Neural progenitor cell (in vitro differentiated cells): ENCODE measurements around the gene MRPL4. TPM values are rescaled to one million over a fixed set of nuclear protein-coding genes. Genes with fewer than 3 reads are reported as not detected.

Experiments used
- DNase-seq: peaks from one replicate; pipeline ENCODE4 v3.0.0-alpha.2; 2016; ENCODE audit warnings: low spot score
- H2AFZ ChIP-seq: fragments of 200-600 bp; sonication (generic); replicated peaks from 2 replicates; pipeline ENCODE4 v1.6.1; 2016; ENCODE audit warnings: antibody characterized with exemption
- H3F3A ChIP-seq: fragments of 200-600 bp; sonication (generic); 2 replicates; pipeline ENCODE4 v1.6.1; 2016; ENCODE audit warnings: antibody characterized with exemption, low read depth
- H3K27ac ChIP-seq: fragments of 200-600 bp; sonication (generic); 2 replicates; pipeline ENCODE4 v1.5.1; 2016; ENCODE audit warnings: mild to moderate bottlenecking
- H3K27me3 ChIP-seq: fragments of 200-600 bp; sonication (generic); 2 replicates; pipeline ENCODE4 v1.6.1; 2016; ENCODE audit warnings: mild to moderate bottlenecking, moderate library complexity
- H3K36me3 ChIP-seq: fragments of 200-600 bp; sonication (generic); 2 replicates; pipeline ENCODE4 v1.5.1; 2016
- H3K4me1 ChIP-seq: fragments of 200-600 bp; sonication (generic); 2 replicates; pipeline ENCODE4 v1.6.1; 2016; ENCODE audit warnings: mixed run types
- H3K4me2 ChIP-seq: fragments of 200-600 bp; sonication (generic); 2 replicates; pipeline ENCODE4 v1.6.1; 2016
- H3K4me3 ChIP-seq: fragments of 200-600 bp; sonication (generic); 2 replicates; pipeline ENCODE4 v1.5.1; 2016
- H3K79me2 ChIP-seq: fragments of 200-600 bp; sonication (generic); 2 replicates; pipeline ENCODE4 v1.6.1; 2016; ENCODE audit warnings: low read depth
- H3K9ac ChIP-seq: fragments of 200-600 bp; sonication (generic); 2 replicates; pipeline ENCODE4 v1.6.1; 2016
- H3K9me3 ChIP-seq: fragments of 200-600 bp; sonication (generic); 2 replicates; pipeline ENCODE4 v1.5.1; 2016; ENCODE audit warnings: low read depth
- H4K20me1 ChIP-seq: fragments of 200-600 bp; sonication (generic); 2 replicates; pipeline ENCODE4 v1.6.1; 2016; ENCODE audit warnings: low read depth
- H3K27ac Mint-ChIP-seq: 3 replicates; pipeline ENCODE4 v1.8.0; 2021; ENCODE audit warnings: mixed read lengths
- H3K27me3 Mint-ChIP-seq: 2 replicates; pipeline ENCODE4 v1.8.0; 2022; ENCODE audit warnings: low read depth, mild to moderate bottlenecking, inconsistent platforms, moderate library complexity, mixed read lengths; ENCODE audit not compliant: insufficient read depth
- H3K36me3 Mint-ChIP-seq: 3 replicates; pipeline ENCODE4 v1.8.0; 2021; ENCODE audit warnings: mixed read lengths
- H3K4me1 Mint-ChIP-seq: 3 replicates; pipeline ENCODE4 v1.8.0; 2021; ENCODE audit warnings: mixed read lengths
- H3K4me3 Mint-ChIP-seq: 3 replicates; pipeline ENCODE4 v1.8.0; 2021; ENCODE audit warnings: mild to moderate bottlenecking, moderate library complexity, mixed read lengths
- H3K9me3 Mint-ChIP-seq: 3 replicates; pipeline ENCODE4 v1.8.0; 2020; ENCODE audit warnings: mixed read lengths
- EZH2 ChIP-seq: fragments of 200-600 bp; sonication (generic); IDR thresholded peaks from 2 replicates; pipeline ENCODE4 v1.6.1; 2017; ENCODE audit warnings: antibody characterized with exemption, mild to moderate bottlenecking, moderate library complexity
- EZH2phosphoT487 ChIP-seq: fragments of 200-600 bp; sonication (generic); IDR thresholded peaks from 2 replicates; pipeline ENCODE4 v1.6.1; 2017; ENCODE audit warnings: antibody characterized with exemption
- total RNA-seq: library from RNA; depleted of rRNA; stranded (reverse); fragments of >200 nt; gene quantifications from 2 replicates; pipeline ENCODE4 v1.2.3, GENCODE V29; 2015; ENCODE audit warnings: low replicate concordance
- TF ChIP-seq, protein P1 (sequence below): fragments of 200-600 bp; sonication (generic); IDR thresholded peaks from 2 replicates; pipeline ENCODE4 v1.5.1; 2017; ENCODE audit warnings: antibody characterized with exemption, mild to moderate bottlenecking

The MRPL4 gene
- total RNA-seq, 1 donor from 2014 or later, result 22.5 TPM

DNA sequence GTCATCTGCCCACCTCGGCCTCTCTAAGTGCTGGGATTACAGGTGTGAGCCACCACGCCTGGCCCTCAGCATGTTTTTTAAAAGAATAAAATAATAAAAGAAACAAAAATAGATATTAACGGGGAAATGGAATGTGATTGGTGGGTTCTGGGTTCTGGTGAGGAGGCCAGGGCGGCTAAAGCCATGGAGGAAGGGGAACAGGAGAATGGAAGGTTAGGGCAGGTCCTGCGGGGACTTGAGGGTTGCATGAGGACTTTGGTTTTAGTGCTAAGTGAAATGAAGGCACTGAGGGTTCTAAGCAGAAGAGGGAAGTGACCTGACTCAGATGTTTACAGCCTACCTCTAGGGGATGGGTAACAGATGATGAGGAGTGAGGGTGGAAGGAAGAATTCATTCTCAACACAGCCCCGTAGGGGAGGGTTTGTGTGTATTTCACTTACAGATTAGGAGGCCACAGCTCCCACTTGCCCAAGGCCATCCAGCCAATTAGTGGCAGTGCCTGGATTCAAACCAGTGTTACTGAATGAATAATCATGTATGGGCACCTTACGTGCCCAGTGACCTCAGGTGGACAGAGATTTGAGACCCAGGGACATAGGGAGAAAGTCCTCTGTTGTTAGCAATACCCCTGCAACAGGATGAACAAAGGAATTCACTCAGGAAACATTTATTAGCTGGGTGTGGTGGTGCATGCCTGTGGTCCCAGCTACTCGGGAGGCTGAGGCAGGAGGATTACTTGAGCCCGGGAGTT, 6.7 kb upstream of the MRPL4 start:
- DNase-seq, result no peak
- Histone ChIP-seq H3K36me3 (no peaks in the 10 kb centered on the region), H3K79me2 (no peaks in the 10 kb centered on the region), H3K27ac (no peak overlapping the region), H3F3A (no peaks in the 10 kb centered on the region), H3K4me2 (no peak overlapping the region), H3K4me3 (no peak overlapping the region), H3K27me3 (no peaks in the 10 kb centered on the region), H2AFZ (no peak overlapping the region), H3K9me3 (no peaks in the 10 kb centered on the region), H4K20me1 (no peaks in the 10 kb centered on the region), H3K4me1 (no peaks in the 10 kb centered on the region), H3K9ac (no peak overlapping the region)
- H3K9me3 Mint-ChIP-seq, result no peaks in the 10 kb centered on the region
- peaks cover 4% of the 10 kb centered on the region for H3K27me3 Mint-ChIP-seq
- no peak overlapping the region for H3K27ac Mint-ChIP-seq
- no peaks in the 10 kb centered on the region for H3K4me1 Mint-ChIP-seq
- H3K4me3 Mint-ChIP-seq, result no peak overlapping the region
- TF ChIP-seq EZH2, result no peak
- TF ChIP-seq, protein P1, sequence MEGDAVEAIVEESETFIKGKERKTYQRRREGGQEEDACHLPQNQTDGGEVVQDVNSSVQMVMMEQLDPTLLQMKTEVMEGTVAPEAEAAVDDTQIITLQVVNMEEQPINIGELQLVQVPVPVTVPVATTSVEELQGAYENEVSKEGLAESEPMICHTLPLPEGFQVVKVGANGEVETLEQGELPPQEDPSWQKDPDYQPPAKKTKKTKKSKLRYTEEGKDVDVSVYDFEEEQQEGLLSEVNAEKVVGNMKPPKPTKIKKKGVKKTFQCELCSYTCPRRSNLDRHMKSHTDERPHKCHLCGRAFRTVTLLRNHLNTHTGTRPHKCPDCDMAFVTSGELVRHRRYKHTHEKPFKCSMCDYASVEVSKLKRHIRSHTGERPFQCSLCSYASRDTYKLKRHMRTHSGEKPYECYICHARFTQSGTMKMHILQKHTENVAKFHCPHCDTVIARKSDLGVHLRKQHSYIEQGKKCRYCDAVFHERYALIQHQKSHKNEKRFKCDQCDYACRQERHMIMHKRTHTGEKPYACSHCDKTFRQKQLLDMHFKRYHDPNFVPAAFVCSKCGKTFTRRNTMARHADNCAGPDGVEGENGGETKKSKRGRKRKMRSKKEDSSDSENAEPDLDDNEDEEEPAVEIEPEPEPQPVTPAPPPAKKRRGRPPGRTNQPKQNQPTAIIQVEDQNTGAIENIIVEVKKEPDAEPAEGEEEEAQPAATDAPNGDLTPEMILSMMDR, result no peak
- TF ChIP-seq EZH2phosphoT487, result no peak
- H3K36me3 Mint-ChIP-seq, result no peaks in the 10 kb centered on the region

DNA sequence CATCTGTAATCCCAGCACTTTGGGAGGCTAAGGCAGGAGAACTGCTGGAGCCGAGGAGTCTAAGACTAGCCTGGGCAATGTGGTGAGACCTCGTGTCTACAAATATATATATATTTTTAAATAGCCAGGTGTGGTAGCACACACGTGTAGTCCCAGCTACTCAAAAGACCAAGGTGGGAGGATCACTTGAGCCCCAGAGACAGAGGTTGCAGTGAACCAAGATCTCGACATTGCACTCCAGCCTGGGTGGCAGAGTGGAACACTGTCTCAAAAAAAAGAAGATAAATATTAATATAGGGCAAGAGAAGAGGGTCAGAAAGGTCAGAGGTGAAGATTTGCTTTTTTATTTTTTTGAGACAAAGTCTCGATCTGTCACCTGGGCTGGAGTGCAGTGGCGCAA, 5.5 kb upstream of the MRPL4 start:
- Histone ChIP-seq H3K36me3 (no peaks in the 10 kb centered on the region), H4K20me1 (no peaks in the 10 kb centered on the region), H3K27me3 (no peaks in the 10 kb centered on the region), H3K4me3 (no peak overlapping the region), H2AFZ (no peak overlapping the region), H3K79me2 (no peaks in the 10 kb centered on the region), H3F3A (peaks cover 7% of the 10 kb centered on the region), H3K4me2 (no peak overlapping the region), H3K4me1 (no peaks in the 10 kb centered on the region), H3K27ac (no peak overlapping the region), H3K9ac (no peak overlapping the region), H3K9me3 (no peaks in the 10 kb centered on the region)
- Mint-ChIP-seq H3K27me3 (peaks cover 5% of the 10 kb centered on the region), H3K9me3 (no peaks in the 10 kb centered on the region), H3K27ac (no peak overlapping the region), H3K4me1 (no peaks in the 10 kb centered on the region), H3K36me3 (no peaks in the 10 kb centered on the region), H3K4me3 (no peak overlapping the region)
- DNase-seq, result no peak
- TF ChIP-seq, protein P1, result no peak
- no peak for TF ChIP-seq EZH2
- TF ChIP-seq EZH2phosphoT487, result no peak

DNA sequence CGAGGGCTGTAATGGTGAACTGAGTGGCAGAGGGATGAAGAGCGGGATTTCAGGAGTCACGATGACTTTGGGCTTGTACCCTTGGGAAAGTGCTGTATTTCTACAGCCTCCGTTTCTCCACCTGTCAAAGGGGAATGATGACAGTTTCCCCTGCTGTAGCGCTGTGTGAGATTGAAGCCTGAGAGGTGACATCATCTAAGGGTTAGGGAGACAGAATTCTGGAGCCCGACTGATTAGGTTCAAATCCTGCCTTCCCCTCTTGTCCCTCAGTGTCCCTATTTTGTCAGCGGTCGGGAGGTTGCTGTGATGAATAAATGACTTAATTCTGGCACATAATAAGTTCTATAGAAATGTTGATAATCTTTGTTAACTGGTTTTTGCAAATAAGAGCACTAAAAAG, 693 bp downstream of the MRPL4 start:
- peaks cover 16% of the 10 kb centered on the region for H3K36me3 Mint-ChIP-seq
- H3K79me2 ChIP-seq, result peaks cover 7% of the 10 kb centered on the region
- peak overlapping the region; percentile 99 for H3K4me3 Mint-ChIP-seq
- H3K27ac Mint-ChIP-seq, result peak overlapping the region; percentile 33
- peaks cover 7% of the 10 kb centered on the region for H3F3A ChIP-seq
- H3K27me3 ChIP-seq, result no peaks in the 10 kb centered on the region
- H3K27me3 Mint-ChIP-seq, result peaks cover 12% of the 10 kb centered on the region
- H3K36me3 ChIP-seq, result no peaks in the 10 kb centered on the region
- peaks cover 8% of the 10 kb centered on the region for H3K4me1 Mint-ChIP-seq
- peaks cover 6% of the 10 kb centered on the region for H3K4me1 ChIP-seq
- H3K27ac ChIP-seq, result no peak overlapping the region
- H4K20me1 ChIP-seq, result no peaks in the 10 kb centered on the region
- H2AFZ ChIP-seq, result peak overlapping the region; percentile 92
- DNase-seq, result no peak
- TF ChIP-seq EZH2phosphoT487, result no peak
- no peak for TF ChIP-seq EZH2
- TF ChIP-seq, protein P1, result no peak
- no peaks in the 10 kb centered on the region for H3K9me3 ChIP-seq
- H3K4me2 ChIP-seq, result peak overlapping the region; percentile 98
- H3K9ac ChIP-seq, result peak overlapping the region; percentile 34
- H3K9me3 Mint-ChIP-seq, result no peaks in the 10 kb centered on the region
- peak overlapping the region; percentile 89 for H3K4me3 ChIP-seq
